Islet of Langerhans (tissue), 1 donor: Measurements from ENCODE around the gene NCR1.
"Not testable (repeated sequence)": the region's sequence is repeated elsewhere in the genome, so short reads cannot be mapped to it uniquely, and the experiment has no call there.

ENCODE experiments used
- FAIRE-seq: peaks from one replicate; lab custom pipeline; 2011; peaks lifted over from hg19 to GRCh38; lab: Jason Lieb, UNC

The NCR1 gene

DNA sequence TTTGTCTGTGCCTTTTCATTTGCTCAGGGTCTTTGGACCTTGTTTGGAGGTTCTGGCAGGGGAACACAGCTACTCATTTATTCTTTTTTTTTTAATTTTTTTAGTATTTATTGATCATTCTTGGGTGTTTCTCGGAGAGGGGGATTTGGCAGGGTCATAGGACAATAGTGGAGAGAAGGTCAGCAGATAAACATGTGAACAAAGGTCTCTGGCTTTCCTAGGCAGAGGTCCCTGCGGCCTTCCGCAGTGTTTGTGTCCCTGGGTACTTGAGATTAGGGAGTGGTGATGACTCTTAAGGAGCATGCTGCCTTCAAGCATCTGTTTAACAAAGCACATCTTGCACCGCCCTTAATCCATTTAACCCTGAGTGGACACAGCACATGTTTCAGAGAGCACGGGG, 2.0 kb downstream of the NCR1 start:
- FAIRE-seq = not testable (repeated sequence)

DNA sequence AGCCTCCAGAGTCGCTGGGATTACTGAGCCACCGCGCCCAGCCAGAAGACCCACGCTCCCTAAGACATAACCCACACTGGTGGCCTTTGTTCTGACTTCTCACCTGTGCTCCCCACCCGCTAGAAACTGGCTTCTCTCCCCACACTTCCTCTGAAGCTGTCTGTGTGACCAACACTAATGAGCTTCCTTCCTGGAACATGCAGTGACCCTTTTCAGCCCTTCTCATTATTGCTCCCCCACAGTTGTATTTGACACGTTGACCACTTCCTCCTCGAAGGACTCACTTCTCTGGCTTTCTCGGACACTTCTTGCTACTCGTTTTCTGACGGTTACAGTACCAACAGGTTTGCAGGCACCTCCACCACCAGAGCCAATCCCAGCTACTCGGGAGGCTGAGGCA, 10.9 kb downstream of the NCR1 start:
- no peak for FAIRE-seq

DNA sequence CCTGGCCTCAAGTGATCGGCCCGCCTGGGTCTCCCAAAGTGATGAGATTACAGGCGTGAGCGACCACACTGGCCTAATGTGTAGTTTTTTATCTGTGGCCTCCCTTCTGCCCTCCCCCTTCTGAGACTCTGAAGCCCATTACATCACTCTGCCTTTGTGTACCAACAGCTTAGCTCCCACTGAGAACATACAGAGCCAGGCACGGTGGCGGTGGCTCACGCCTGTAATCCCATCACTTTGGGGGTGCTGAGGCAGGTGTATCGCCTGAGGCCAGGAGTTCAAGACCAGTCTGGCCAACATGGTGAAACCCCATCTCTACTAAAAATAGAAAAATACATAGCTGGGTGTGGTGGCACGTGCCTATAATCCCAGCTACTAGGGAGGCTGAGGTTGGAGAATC, 12.6 kb downstream of the NCR1 start:
- no peak for FAIRE-seq

DNA sequence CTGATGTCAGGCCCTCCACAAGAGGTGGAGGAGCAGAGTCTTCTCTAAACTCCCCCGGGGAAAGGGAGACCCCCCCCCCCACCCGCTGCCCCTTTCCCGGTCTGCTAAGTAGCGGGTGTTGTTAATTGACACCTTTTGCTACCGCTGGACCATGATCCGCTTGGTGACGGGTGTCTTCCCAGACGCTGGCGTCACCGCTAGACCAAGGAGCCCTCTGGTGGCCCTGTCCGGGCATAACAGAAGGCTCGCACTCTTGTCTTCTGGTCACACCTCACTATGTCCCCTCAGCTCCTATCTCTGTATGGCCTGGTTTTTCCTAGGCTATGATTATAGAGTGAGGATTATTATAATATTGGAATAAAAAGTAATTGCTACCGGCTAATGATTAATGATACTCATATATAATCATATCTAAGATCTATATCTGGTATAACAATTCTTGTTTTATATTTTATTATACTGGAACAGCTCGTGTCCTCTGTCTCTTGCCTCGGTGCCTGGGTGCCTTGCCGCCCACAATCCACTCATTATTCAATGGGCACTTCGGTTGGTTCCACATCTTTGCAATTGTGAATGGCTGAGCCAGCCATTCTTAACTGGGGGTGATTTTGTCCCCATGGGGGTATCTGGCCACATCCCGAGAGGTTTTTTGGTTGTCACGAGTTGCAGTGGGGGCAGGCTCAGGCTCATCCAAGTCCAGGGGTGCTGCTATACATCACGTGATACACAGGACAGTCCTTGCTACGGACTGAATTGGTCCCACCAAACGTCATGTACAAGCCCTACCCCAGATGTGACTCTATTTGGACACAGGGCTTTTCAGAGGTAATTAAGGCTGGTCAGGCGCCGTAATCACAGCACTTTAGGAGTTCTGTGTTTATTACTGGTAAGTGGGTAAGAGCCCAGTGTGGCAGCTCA, 14.0 kb downstream of the NCR1 start:
- FAIRE-seq = not testable (repeated sequence)

DNA sequence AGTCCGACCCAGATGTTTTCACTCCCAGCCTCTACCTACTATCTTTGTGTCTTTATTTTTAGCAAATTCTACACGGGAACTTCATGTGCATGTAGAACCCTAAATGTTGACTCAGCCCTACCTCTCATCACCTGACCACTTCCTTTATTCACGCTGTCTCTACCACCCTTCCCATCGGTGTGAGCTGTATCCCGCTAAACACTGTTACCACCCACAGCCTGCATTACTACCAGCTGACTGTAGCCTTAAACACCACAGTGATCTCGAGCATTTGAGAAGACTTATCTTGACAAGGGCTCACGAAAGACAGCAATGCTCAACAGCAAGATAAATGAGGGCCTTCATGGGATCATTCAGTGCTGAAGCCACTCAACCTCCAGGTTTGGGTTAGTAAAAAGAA, 15.1 kb downstream of the NCR1 start:
- no peak for FAIRE-seq

DNA sequence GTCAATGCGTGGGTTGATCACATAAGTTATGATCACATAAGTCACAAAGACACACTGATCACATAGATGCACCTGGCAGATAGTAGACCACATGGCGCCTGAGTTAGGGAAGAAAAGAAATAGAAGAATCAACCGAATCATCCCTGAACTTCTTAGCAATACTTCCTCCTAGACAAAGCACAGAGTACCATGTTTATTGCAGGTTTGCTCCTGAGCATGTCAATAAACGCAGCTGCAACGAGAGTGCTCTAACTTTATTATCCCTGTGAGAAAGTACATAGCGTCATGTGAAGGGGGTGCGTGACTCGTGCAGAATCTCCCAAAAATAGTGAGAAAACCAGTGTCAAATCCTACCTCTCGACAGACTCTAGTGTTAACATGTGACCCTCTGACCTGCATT, 17.3 kb downstream of the NCR1 start:
- no peak for FAIRE-seq

DNA sequence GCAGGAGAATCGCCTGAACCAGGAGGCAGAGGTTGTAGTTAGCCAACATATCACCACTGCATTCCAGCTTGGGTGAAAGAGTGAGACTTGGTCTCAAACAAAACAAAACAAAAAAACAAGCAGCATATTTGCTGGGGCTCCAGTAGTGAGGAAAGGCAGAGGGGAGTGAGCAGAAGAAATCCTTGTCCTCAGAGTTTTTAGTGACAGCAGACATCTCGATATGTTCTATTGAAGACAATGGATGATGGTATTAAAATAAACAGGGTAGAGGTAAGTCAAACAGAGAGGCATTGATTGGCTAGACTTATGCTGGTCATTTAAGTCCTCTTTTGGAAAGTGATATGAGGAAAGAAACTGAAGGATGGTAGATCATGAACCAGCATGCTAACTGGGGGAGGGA, 22.4 kb downstream of the NCR1 start:
- FAIRE-seq = no peak

DNA sequence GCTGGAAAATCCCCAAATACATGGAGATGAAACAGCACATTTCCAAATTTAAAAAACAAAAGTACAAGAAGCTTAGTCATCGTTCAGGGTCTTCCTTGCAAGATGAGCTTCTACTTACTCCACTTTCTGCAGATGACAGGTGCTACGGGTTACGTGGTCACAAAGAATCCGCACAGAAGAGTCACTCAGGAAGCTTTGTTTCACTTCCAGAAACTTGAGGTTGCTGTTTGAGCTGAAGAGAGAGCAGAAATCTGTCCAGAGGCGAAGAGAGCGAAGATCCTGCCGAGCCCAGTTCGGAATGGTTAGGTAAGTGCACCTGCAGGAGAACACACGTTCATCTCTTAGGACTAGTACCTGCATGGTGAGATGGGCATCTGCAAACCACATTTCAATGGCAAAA, 32.0 kb downstream of the NCR1 start:
- no peak for FAIRE-seq

DNA sequence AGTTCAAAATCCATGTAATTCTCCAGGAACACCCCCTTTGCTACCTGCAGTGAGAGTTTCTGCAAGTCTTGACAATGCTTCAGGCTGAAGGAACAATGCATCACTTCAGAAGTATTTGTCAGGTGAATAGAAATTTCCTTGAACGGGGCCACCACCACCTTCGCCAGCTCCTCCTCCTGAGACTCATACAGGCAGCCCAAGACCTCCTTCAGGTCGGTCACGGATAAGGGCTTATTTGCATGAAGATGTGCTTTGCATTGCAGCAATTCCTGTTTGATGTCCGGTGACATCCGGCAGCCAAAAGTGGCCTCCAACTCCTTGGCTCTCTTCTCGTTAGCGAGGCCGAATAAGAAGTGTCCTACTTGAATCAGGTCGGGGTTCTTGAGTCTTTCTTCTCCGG, 33.0 kb downstream of the NCR1 start:
- FAIRE-seq = no peak

DNA sequence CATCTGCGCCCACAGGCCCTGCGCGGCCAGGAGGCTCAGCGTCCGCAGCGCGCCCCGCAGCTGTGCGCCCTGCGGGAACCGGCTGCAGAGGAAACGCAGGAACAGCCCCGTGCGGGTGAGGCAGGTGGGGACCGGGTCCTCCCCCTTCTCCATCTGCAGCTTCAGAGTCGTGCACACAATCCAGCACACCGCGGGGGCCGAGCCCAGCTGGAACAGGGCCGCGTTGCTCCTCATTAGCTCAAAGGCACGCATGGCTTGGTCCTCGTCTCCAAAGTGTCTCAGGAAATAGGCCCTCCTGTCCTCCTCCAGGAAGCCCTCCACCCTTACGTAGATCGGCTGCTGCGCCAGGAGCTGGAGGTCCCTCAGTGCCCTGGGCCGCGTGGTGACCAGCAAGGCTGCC, 33.6 kb downstream of the NCR1 start:
- not testable (repeated sequence) for FAIRE-seq

DNA sequence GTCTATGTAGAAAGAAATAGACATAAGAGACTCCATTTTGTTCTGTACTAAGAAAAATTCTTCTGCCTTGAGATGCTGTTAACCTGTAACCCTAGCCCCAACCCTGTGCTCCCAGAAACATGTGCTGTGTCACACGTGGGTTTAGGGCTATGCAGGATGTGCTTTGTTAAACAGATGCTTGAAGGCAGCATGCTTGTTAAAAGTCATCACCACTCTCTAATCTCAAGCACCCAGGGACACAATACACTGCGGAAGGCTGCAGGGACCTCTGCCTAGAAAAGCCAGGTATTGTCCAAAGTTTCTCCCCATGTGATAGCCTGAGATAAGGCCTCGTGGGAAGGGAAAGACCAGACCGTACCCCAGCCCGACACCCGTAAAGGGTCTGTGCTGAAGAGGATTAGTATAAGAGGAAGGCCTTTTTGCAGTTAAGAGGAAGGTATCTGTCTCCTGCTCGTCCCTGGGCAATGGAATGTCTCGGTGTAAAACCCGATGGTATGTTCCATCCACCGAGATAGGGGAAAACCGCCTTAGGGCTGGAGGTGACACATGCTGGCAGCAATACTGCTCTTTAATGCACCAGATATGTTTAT, 37.9 kb downstream of the NCR1 start:
- not testable (repeated sequence) for FAIRE-seq

DNA sequence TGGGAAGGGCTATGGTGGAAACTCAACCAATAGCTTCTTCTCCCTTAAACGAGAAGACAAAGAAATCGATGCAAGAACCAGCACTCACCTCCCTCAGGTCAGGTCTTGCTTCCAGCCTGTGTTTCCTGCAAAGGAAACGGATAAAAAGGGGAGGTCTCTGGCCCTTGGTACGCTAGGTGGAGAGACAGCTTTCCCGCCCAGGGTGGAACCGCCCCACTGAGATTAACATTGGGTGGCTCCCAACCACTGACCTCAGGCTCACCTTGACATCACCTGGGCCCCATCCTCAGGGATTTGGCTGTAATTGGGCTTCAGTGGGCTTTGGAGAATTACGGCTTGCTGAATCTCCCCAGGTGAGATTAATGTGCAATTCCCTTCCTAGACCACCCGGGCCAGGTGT, 41.4 kb downstream of the NCR1 start, which contains the start of gene NLRP7:
TSS of gene NLRP7 (minus strand) at position 150 of the 400 bp plus-strand sequence.
- FAIRE-seq = no peak

DNA sequence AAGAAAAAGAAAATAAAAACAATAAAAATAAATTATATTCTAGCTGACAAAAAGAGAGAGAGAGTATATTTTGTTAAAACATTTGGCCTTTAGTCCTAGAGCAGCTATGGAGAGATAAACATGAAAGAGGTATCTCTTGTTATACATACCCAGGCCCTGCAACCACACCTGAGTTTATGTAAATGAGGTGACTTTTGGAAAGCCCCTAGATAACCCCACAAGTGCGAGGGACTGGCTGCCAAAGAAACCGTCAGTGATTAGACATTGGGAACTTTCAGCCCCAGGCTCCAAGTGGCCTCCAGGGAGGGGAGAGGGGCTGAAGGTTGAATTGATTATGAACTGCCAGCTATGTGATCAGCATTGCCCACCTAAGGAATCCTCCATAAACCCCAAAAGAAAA, 43.5 kb downstream of the NCR1 start:
- FAIRE-seq = no peak

DNA sequence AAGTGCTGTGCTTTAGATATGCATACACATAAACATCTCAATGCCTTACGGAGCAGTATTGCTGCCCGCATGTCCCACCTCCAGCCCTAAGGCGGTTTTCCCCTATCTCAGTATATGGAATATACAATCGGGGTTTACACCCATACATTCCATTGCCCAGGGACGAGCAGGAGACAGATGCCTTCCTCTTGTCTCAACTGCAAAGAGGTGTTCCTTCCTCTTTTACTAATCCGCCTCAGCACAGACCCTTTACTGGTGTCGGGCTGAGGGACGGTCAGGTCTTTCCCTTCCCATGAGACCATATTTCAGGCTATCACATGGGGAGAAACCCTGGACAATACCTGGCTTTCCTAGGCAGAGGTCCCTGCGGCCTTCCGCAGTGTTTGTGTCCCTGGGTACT, 44.6 kb downstream of the NCR1 start:
- not testable (repeated sequence) for FAIRE-seq

DNA sequence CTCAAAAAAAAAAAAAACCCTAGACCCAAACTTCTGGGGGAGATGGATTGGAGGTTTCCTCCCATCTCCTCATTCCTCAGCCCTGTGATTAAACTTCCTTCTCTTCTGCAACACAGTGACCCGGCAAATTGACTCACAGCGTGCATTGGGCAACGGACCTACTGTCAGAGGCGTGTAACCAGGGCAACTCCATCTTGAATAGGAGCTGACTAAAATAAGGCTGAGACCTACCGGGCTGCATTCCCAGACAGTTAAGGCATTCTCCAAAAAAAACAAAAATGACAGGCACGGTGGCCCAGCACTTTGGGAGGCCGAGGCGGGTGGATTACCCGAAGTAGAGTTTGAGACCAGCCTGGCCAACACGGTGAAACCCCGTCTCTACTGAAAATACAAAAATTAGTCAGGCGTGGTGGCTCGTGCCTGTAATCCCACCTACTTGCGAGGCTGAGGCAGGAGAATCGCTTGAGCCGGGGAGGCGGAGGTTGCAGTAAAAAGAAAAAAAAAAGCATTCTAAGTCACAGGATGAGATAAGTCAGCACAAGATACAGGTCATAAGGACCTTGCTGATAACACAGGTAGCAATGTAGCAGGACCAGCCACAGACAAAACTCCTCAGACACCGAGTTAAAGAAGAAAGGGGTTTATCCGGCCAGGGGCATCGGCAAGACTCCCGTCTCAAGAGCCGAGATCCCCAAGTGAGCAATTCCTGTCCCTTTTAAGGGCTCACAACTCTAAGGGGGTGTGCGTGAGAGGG, 46.8 kb downstream of the NCR1 start:
- FAIRE-seq = no peak

DNA sequence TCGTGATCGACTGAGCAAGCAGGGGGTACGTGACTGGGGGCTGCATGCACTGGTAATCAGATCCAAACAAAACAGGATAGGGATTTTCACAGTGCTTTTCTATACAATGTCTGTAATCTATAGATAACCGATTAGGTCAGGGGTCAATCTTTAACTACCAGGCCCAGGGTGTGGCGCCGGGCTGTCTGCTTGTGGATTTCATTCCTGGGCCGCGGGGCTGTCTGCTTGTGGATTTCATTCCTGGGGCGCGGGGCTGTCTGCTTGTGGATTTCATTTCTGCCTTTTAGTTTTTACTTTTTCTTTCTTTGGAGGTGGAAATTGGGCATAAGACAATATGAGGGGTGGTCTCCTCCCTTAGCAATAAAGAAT, 47.4 kb downstream of the NCR1 start:
- FAIRE-seq = not testable (repeated sequence)

DNA sequence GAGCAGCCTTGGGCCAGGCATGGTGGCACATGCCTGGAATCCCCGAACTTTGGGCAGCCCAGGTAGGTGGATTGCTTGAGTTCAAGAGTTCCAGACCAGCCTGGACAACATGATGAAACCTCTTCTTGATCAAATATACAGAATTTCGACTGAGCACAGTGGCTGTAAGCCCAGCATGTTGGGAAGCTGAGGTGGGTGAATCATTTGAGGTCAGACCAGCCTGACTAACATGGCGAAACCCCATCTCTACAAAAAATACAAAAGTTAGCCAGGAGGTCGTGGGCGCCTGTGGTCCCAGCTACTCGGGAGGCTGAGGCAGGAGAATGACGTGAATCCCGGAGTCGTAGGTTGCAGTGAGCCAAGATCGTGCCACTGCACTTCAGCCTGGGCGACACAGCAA, 49.4 kb downstream of the NCR1 start:
- FAIRE-seq = no peak

DNA sequence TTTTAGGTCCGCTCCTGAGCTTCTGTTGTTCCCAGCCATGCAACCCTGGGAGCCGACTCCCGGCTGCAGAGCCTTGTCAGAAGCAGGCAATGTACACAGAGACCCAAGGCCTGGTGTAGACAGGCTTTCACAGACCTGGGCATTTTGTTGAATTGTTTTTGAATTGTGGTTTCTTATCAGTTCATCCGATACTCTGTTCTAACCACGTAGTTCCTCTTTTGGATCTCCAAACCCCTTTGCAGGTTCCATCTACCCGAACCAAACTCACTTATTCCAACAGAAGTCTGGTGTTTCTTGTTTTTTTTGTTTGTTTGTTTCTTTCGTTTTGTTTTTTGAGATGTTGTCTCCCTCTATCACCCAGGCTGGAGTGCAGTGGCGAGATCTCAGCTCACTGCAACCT, 53.9 kb downstream of the NCR1 start:
- FAIRE-seq = no peak
